Activated CD4-positive, alpha-beta T cell treated with anti-CD3 and anti-CD28 coated beads for 24 hours (primary cell): Measurements from ENCODE around the gene PLEKHA5.
"Not testable (repeated sequence)": the region's sequence is repeated elsewhere in the genome, so short reads cannot be mapped to it uniquely, and the experiment has no call there.

ENCODE experiments used
- DNase-seq, 2 donors: peaks; one replicate each; pipeline ENCODE4 v3.0.0-alpha.2; 2020; ENCODE audit warnings: low read depth in 2 of 2

PLEKHA5 gene

GRCh38 chr12:19278407-19278806 lies 148.9 kb downstream of the PLEKHA5 start:
- DNase-seq = no peak

- DNase-seq = no peak
Observed at GRCh38 chr12:19282133-19282699, 152.7 kb downstream of the PLEKHA5 start.

- no peak for DNase-seq
Observed at GRCh38 chr12:19284658-19285057, 155.1 kb downstream of the PLEKHA5 start.

GRCh38 chr12:19285793-19286448 lies 156.4 kb downstream of the PLEKHA5 start:
- no peak for DNase-seq

GRCh38 chr12:19287302-19287701 lies 157.8 kb downstream of the PLEKHA5 start:
- no peak for DNase-seq

- no peak for DNase-seq
Observed at GRCh38 chr12:19288161-19288560, 158.6 kb downstream of the PLEKHA5 start.

- no peak for DNase-seq
Observed at GRCh38 chr12:19288603-19289244, 159.2 kb downstream of the PLEKHA5 start.

GRCh38 chr12:19298836-19299605 lies 169.5 kb downstream of the PLEKHA5 start:
- no peak for DNase-seq

GRCh38 chr12:19299765-19300164 lies 170.2 kb downstream of the PLEKHA5 start:
- no peak for DNase-seq

- DNase-seq = no peak
Observed at GRCh38 chr12:19301223-19301622, 171.7 kb downstream of the PLEKHA5 start.

- DNase-seq = no peak
Observed at GRCh38 chr12:19301688-19302087, 172.2 kb downstream of the PLEKHA5 start.

- DNase-seq = no peak
Observed at GRCh38 chr12:19302100-19302640, 172.6 kb downstream of the PLEKHA5 start.

GRCh38 chr12:19303496-19303895 lies 174.0 kb downstream of the PLEKHA5 start:
- no peak for DNase-seq

- DNase-seq = no peak
Observed at GRCh38 chr12:19304149-19304750, 174.7 kb downstream of the PLEKHA5 start.

GRCh38 chr12:19305621-19306020 lies 176.1 kb downstream of the PLEKHA5 start:
- DNase-seq = not testable (repeated sequence)

- no peak for DNase-seq
Observed at GRCh38 chr12:19306366-19306765, 176.8 kb downstream of the PLEKHA5 start.

- no peak for DNase-seq
Observed at GRCh38 chr12:19307451-19307850, 177.9 kb downstream of the PLEKHA5 start.

- DNase-seq = no peak
Observed at GRCh38 chr12:19311165-19311564, 181.6 kb downstream of the PLEKHA5 start.

GRCh38 chr12:19312637-19313036 lies 183.1 kb downstream of the PLEKHA5 start:
- no peak for DNase-seq

GRCh38 chr12:19316425-19316824 lies 186.9 kb downstream of the PLEKHA5 start:
- no peak for DNase-seq

- no peak for DNase-seq
Observed at GRCh38 chr12:19322376-19322775, 192.8 kb downstream of the PLEKHA5 start.

- DNase-seq = no peak
Observed at GRCh38 chr12:19323805-19324204, 194.3 kb downstream of the PLEKHA5 start.
